Nephron (organoid): ENCODE data around the gene TRAF7.
A peak's percentile ranks its signal among the peaks of the same experiment; 100 is the strongest.
"Not testable (repeated sequence)": the region's sequence is repeated elsewhere in the genome, so short reads cannot be mapped to it uniquely, and the experiment has no call there.

Source experiments
- H3K27ac Mint-ChIP-seq, 3 experiments: 2 replicates each; pipeline ENCODE4 v1.8.0; 2020; ENCODE audit warnings: mixed read lengths in 3 of 3, mild to moderate bottlenecking in 2 of 3, moderate library complexity in 1 of 3
- H3K27me3 Mint-ChIP-seq: 2 replicates; pipeline ENCODE4 v1.8.0; 2021; ENCODE audit warnings: low read depth, mild to moderate bottlenecking, moderate library complexity, mixed read lengths
- H3K36me3 Mint-ChIP-seq: 2 replicates; pipeline ENCODE4 v1.8.0; 2020; ENCODE audit warnings: low read depth, mixed read lengths
- H3K4me1 Mint-ChIP-seq: 2 replicates; pipeline ENCODE4 v1.8.0; 2020; ENCODE audit warnings: mixed read lengths
- H3K4me3 Mint-ChIP-seq, 3 experiments: 2 replicates each; pipeline ENCODE4 v1.8.0; 2020; ENCODE audit warnings: mild to moderate bottlenecking in 3 of 3, mixed read lengths in 3 of 3, moderate library complexity in 2 of 3
- H3K9me3 Mint-ChIP-seq: 2 replicates; pipeline ENCODE4 v1.8.0; 2020; ENCODE audit warnings: mixed read lengths
- TF ChIP-seq, protein P1 (sequence below), 3 experiments: fragments of 200-600 bp; sonication (generic); IDR thresholded peaks; one replicate each; pipeline ENCODE4 v1.5.0; 2021; ENCODE audit warnings: antibody characterized with exemption in 3 of 3; ENCODE audit not compliant: unreplicated experiment in 3 of 3

TRAF7 gene

DNA sequence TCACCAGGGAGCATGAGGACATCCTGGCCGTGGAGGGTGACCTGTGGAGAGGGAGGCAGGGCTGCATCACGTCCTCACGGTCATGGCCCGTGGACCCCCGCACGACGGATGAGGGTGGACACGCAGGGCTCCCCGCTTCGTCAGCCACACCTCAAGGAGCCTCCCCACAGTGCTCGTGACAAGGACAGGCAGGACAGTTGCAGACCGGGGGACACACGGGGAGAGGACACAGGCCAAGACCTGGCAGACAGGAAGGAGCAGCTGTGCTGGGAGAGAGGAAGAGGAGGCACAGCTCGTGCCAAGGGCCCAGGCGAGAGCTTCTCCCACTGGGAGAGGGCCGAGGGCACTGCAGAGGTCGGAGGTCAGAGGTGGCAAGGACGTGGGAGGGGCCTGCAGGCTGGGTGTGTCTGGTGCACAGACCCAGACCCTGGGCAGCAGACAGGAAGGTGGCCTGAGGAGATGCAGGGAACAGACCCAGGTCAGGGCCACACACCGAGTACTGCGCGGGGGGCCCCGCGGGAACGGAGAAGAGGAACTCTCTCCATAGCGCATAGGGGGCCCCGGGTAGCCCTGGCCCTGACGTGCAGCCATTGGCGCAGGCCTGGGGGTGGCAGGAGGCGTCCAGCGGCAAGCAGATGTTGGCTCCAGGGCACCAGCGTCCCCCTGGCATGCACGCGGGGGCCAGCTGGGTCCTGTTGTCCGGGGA is 40.5 kb upstream of the TRAF7 start:
- H3K9me3 Mint-ChIP-seq, H3K4me1 Mint-ChIP-seq, H3K4me3 Mint-ChIP-seq, H3K36me3 Mint-ChIP-seq, H3K27ac Mint-ChIP-seq, H3K27me3 Mint-ChIP-seq: not testable (repeated sequence)

DNA sequence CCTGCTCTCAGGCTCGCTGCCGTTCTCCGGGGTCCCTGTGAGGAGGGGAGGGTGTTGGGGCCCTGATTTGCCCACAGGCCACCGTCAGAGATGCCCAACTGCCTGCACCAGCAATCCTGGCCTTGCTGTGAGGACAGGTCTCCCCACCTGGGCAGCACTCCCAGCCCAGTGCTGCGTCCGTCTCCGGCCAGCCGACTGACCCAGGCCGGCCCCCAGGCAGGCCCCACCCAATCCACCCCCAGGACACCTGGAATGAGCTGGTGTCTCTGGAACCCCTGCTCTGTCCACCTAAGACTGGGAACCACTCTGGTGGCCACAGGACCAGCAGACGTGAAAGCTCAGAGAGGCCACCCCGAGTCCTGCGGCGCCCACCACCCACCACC is 40.0 kb upstream of the TRAF7 start:
- no peak overlapping the region for H3K4me3 Mint-ChIP-seq
- H3K36me3 Mint-ChIP-seq = no peaks in the 10 kb centered on the region
- TF ChIP-seq, protein P1, sequence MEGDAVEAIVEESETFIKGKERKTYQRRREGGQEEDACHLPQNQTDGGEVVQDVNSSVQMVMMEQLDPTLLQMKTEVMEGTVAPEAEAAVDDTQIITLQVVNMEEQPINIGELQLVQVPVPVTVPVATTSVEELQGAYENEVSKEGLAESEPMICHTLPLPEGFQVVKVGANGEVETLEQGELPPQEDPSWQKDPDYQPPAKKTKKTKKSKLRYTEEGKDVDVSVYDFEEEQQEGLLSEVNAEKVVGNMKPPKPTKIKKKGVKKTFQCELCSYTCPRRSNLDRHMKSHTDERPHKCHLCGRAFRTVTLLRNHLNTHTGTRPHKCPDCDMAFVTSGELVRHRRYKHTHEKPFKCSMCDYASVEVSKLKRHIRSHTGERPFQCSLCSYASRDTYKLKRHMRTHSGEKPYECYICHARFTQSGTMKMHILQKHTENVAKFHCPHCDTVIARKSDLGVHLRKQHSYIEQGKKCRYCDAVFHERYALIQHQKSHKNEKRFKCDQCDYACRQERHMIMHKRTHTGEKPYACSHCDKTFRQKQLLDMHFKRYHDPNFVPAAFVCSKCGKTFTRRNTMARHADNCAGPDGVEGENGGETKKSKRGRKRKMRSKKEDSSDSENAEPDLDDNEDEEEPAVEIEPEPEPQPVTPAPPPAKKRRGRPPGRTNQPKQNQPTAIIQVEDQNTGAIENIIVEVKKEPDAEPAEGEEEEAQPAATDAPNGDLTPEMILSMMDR (IDR thresholded peaks at IDR 0.05; ENCODE audit: unreplicated experiment in 3 of 3) = no peak
- H3K27me3 Mint-ChIP-seq = no peaks in the 10 kb centered on the region
- no peaks in the 10 kb centered on the region for H3K9me3 Mint-ChIP-seq
- H3K4me1 Mint-ChIP-seq = peaks cover 5% of the 10 kb centered on the region
- no peak overlapping the region for H3K27ac Mint-ChIP-seq

DNA sequence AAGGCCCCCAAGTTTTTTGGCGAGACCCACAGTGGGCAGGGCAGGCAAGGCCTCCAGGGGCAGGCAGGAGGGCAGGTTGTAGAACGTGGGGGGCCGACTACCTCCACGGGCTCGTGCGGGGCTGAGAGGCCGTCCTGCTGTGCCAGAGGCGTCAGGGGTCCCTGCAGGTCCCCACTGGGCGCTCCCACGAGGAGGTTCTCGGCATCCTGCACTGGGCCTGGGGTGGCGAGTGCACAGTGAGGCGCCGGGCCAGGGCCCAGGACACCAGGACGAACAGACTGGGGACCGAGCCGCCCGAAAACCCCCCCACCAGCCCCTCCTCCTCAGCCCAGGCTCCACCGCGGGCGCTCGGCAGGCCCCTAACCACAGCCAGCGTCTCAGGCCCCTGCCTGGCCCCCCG is 39.2 kb upstream of the TRAF7 start:
- peaks cover 12% of the 10 kb centered on the region for H3K4me1 Mint-ChIP-seq
- not testable (repeated sequence) for H3K36me3 Mint-ChIP-seq, H3K9me3 Mint-ChIP-seq, H3K27ac Mint-ChIP-seq, H3K27me3 Mint-ChIP-seq, H3K4me3 Mint-ChIP-seq

DNA sequence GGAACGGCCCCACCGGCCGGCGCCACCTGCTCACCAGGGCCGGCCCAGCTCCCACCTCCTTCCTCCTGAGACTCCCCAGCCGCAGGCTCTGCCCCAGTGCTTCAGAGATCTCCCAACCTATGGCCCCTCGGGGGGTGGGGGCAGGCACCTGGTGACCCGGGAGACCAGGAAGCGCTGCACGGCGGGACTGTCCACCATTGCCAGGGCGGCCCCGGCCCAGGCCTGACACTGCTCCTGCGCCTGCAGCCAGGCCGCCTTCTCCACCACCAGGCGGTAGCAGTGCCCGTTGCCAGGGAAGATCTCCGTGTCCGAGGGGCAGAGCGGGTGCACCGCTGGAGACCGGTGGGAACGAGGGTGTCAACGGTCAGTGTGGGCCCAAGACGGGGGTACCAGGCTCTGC is 38.2 kb upstream of the TRAF7 start:
- not testable (repeated sequence) for H3K9me3 Mint-ChIP-seq, H3K27me3 Mint-ChIP-seq, H3K4me3 Mint-ChIP-seq, H3K27ac Mint-ChIP-seq, H3K36me3 Mint-ChIP-seq
- H3K4me1 Mint-ChIP-seq = peaks cover 14% of the 10 kb centered on the region

DNA sequence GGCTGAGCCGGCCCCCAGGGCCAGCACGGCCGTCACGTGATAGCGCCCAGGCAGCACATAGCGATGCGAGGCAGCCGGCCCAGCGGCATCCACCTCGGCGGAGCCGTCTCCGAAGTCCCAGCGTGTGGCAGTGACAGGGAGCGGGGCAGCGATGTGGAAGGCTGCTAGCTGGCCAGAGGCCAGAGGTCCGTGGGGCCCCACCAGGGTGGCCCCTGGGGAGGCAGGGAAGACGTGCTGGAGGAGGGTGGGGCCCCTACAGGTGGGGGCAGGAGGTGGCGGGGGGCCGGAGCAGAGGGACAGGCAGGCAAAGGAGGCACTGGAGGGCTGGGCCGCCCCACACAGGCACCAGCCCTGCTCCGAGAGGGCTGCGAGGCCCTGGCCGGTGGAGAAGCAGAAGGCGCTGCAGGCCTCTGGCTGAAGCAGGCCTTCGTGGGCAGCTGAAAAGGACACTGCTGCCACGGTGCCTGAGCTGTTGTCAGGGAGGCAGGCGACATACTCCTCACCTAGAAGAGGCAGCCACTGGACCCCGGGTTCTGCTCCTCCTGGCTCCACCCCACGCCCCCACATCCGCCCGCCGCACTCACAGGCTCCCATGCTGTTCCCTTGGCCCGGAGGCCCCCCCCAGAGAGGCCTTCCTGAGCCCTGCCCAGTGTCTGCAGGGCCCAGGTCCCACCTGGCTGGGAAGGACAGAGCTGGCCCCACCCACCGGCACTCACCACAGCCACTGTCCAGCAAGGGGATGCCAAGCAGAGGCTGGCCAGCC is 37.4 kb upstream of the TRAF7 start:
- H3K27ac Mint-ChIP-seq, H3K36me3 Mint-ChIP-seq, H3K27me3 Mint-ChIP-seq: not testable (repeated sequence)

DNA sequence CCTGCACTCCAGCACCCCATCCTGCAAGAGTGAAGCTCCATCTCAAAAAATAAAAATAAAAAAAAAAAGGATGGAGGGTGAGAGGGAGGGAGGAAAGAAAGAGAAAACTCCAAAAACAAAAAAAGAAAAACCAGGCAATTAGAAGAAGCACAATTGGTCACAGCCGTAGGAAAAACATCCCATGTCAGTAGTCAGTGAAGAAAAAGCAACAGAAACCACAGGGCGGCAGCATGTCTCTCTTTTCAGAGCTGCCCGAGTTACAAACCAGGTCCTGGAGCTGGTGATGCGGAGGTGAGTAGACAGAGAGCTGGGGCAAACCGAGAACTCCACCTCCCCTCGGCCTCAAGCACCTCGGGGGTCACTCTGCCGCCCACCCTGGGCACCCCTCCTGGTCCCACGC is 34.3 kb upstream of the TRAF7 start:
- H3K4me3 Mint-ChIP-seq = peak overlapping the region in 2 of 3 experiments; percentile 58 to 65
- H3K9me3 Mint-ChIP-seq, H3K36me3 Mint-ChIP-seq, H3K27me3 Mint-ChIP-seq: not testable (repeated sequence)
- H3K4me1 Mint-ChIP-seq = peaks cover 22% of the 10 kb centered on the region
- TF ChIP-seq, protein P1 (IDR thresholded peaks at IDR 0.05; ENCODE audit: unreplicated experiment in 3 of 3) = peak; percentile 21 to 40 (median 35)
- H3K27ac Mint-ChIP-seq = peak overlapping the region; percentile 82 to 94 (median 85)

More for the DNA sequence above, 37.4 kb upstream of the TRAF7 start:
- H3K4me3 Mint-ChIP-seq, H3K9me3 Mint-ChIP-seq: not testable (repeated sequence)
- peaks cover 14% of the 10 kb centered on the region for H3K4me1 Mint-ChIP-seq

DNA sequence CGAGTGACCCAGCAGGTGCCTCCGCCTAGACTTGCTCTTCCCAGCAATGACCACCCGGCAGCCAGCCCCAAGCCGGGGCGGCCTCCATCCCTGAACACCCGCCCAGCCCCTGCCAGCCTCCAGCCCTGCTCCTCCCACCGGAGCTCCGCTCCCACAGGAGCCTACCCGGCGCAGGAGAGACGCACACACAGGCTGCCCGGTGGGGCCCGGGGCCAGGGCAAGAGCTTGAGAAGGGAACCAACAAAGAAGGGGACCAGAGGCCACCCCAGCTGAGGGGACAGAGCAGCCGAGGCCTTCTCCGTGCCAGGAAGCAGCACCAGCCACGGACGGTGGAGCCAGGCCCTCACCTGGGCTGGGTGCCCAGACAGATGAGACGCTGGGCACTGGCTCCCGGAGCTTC is 33.7 kb upstream of the TRAF7 start:
- Mint-ChIP-seq H3K27me3 (no peaks in the 10 kb centered on the region), H3K4me1 (peaks cover 24% of the 10 kb centered on the region), H3K4me3 (no peak overlapping the region), H3K36me3 (no peaks in the 10 kb centered on the region), H3K27ac (peak overlapping the region in 1 of 3 experiments; percentile 85), H3K9me3 (no peaks in the 10 kb centered on the region)
- TF ChIP-seq, protein P1 (IDR thresholded peaks at IDR 0.05; ENCODE audit: unreplicated experiment in 3 of 3) = no peak

DNA sequence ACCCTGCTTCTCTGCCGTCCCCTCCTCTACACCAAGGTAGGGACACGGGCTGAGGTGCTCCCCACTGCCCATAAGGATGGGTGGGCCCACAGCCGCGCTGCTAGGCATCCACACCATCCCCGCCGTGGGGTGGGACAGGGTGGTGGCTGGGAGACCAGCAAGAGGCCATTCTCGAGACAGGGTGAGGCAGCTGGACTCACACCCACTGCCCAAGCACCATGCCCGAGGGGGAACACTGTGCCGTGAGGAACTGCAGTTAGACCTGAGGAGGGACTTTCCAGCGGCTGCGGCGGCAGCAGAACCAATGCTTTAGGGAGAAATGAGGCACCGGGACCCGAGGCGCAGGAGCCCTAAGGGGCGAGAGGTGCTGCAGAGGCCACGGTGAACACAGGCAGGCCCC is 33.2 kb upstream of the TRAF7 start:
- no peaks in the 10 kb centered on the region for H3K27me3 Mint-ChIP-seq
- no peaks in the 10 kb centered on the region for H3K36me3 Mint-ChIP-seq
- H3K4me3 Mint-ChIP-seq = no peak overlapping the region
- no peak overlapping the region for H3K27ac Mint-ChIP-seq
- H3K4me1 Mint-ChIP-seq = peaks cover 30% of the 10 kb centered on the region
- H3K9me3 Mint-ChIP-seq = no peaks in the 10 kb centered on the region
- TF ChIP-seq, protein P1 (IDR thresholded peaks at IDR 0.05; ENCODE audit: unreplicated experiment in 3 of 3) = no peak

DNA sequence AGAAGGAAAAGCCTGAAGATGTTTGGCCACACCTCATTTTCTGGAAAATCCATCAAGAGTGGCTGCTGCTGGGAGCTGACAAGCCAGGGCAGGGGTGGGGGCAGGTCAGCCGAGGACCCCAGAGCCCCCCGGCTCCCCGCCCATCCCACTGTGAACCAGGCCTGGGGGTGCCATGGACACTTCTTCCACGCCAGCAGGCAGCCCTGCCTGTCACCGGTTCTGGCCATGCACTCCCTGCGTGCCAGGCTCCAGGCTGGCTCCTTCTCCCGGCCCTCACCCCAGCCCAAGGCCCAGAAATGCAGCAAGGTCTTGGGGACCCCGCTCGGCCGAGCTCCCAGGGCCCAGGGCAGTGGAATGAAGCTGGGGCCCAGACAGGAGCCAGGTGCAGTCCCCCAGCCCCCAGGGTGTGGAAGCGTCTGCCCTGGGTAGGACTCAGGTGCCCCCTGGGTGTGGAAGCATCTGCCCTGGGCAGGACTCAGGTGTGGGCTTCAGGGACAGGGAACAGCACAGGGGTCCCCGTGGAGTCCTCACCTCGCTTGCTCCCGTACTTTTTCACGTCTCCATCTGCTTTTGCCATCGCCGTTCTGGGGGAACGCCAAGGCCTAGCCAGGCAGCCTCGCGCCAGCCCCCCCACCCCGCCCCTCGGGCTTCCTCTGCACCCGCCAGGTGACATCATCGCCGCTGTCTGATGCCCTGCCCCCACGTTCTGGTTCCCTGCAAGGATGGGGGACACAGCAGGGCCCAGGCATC is 32.5 kb upstream of the TRAF7 start:
- not testable (repeated sequence) for H3K4me3 Mint-ChIP-seq, H3K9me3 Mint-ChIP-seq, H3K27me3 Mint-ChIP-seq, H3K36me3 Mint-ChIP-seq, H3K27ac Mint-ChIP-seq
- peaks cover 32% of the 10 kb centered on the region for H3K4me1 Mint-ChIP-seq

DNA sequence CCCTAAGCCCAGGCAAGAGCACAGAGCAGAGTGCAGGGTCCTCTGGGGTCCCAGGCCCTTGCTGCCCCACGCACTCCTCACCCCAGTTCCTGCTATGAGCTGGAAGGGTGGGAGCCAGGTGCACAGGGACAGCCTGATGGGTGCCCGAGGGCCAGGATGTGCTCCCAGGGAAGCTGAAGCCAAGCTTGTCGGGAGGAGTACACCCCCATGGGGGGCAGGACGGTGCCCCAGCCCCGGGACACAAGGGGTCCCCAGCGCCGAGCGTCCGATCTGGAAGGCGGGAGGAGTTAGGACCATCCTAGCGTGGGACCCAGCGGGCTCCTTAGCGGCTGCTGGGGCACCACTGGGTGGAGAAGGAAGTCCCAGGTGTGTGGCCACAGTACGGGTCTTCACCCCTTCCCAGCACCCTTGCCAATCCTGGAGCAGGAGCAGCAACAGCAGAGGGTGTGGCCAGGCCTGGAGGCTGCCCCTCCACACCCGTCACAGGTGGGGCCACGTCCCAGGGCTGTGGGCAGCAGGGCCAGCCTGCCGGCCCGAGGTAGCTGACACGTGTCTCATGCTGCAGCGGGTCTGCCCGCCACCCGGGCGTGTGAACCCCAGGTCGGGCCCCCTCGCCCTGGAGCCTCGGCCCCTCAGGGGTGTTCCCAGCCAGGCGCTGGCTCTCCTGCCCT is 31.7 kb upstream of the TRAF7 start:
- not testable (repeated sequence) for H3K27ac Mint-ChIP-seq, H3K9me3 Mint-ChIP-seq, H3K36me3 Mint-ChIP-seq, H3K27me3 Mint-ChIP-seq, H3K4me3 Mint-ChIP-seq
- H3K4me1 Mint-ChIP-seq = peaks cover 37% of the 10 kb centered on the region
